ENCODE results near the gene GPR31. TPM values are rescaled to one million over a fixed set of nuclear protein-coding genes. Genes with fewer than 3 reads are reported as not detected.

The GPR31 gene
- total and polyA plus RNA-seq, 2 donors (not counting 1 experiment from before 2014, with no cell fraction given), result not detected

- Histone ChIP-seq H3K9me3 (ENCODE audit: control insufficient read depth, insufficient read depth, low read depth, low read length) (no peaks in the 10 kb centered on the region), H3K27me3 (ENCODE audit: control insufficient read depth, insufficient read depth, low read length) (no peaks in the 10 kb centered on the region), H4K20me1 (ENCODE audit: control insufficient read depth, extremely low read depth, insufficient read depth, low read length) (no peaks in the 10 kb centered on the region), H3K4me1 (ENCODE audit: control insufficient read depth, extremely low read depth, insufficient read depth, low read length) (no peaks in the 10 kb centered on the region), H3K27ac (ENCODE audit: insufficient read depth, low read length) (no peak overlapping the region), H3K79me2 (ENCODE audit: control insufficient read depth, insufficient read depth, low read length) (no peaks in the 10 kb centered on the region), H3K9ac (ENCODE audit: insufficient read depth, low read length) (no peak overlapping the region), H3K4me2 (ENCODE audit: extremely low read depth, insufficient read depth, low read length) (no peak overlapping the region), H3K4me3 (replicated peaks in 1 of 4; ENCODE audit: control extremely low read depth in 1 of 4, insufficient read depth in 1 of 4, low read depth in 3 of 4, low read length in 4 of 4) (no peak overlapping the region), H3K36me3 (ENCODE audit: control insufficient read depth, insufficient read depth, low read length) (no peaks in the 10 kb centered on the region), H2AFZ (ENCODE audit: low read length) (no peak overlapping the region)
- TF ChIP-seq CTCF (conservative IDR thresholded peaks at IDR 0.05 in 1 of 2, IDR thresholded peaks at IDR 0.05 in 1 of 2; ENCODE audit: low read depth in 1 of 2, low read length in 2 of 2) (no peak), EZH2 (IDR thresholded peaks at IDR 0.05; ENCODE audit: low read length, missing control alignments) (no peak)
- no peak for DNase-seq (ENCODE audit: low read depth in 2 of 2)
Measured at GRCh38 chr6:167145461-167145860, 12.3 kb downstream of the GPR31 start.

- Histone ChIP-seq H3K4me2 (ENCODE audit: extremely low read depth, insufficient read depth, low read length) (no peak overlapping the region), H3K4me3 (replicated peaks in 1 of 4; ENCODE audit: control extremely low read depth in 1 of 4, insufficient read depth in 1 of 4, low read depth in 3 of 4, low read length in 4 of 4) (no peak overlapping the region), H3K27ac (ENCODE audit: insufficient read depth, low read length) (no peak overlapping the region), H3K9ac (ENCODE audit: insufficient read depth, low read length) (no peak overlapping the region), H2AFZ (ENCODE audit: low read length) (no peak overlapping the region), H3K27me3 (ENCODE audit: control insufficient read depth, insufficient read depth, low read length) (no peaks in the 10 kb centered on the region), H4K20me1 (ENCODE audit: control insufficient read depth, extremely low read depth, insufficient read depth, low read length) (no peaks in the 10 kb centered on the region), H3K4me1 (ENCODE audit: control insufficient read depth, extremely low read depth, insufficient read depth, low read length) (no peaks in the 10 kb centered on the region), H3K79me2 (ENCODE audit: control insufficient read depth, insufficient read depth, low read length) (no peaks in the 10 kb centered on the region), H3K36me3 (ENCODE audit: control insufficient read depth, insufficient read depth, low read length) (no peaks in the 10 kb centered on the region), H3K9me3 (ENCODE audit: control insufficient read depth, insufficient read depth, low read depth, low read length) (no peaks in the 10 kb centered on the region)
- no peak for DNase-seq (ENCODE audit: low read depth in 2 of 2)
- no peak for TF ChIP-seq CTCF (conservative IDR thresholded peaks at IDR 0.05 in 1 of 2, IDR thresholded peaks at IDR 0.05 in 1 of 2; ENCODE audit: low read depth in 1 of 2, low read length in 2 of 2)
- no peak for TF ChIP-seq EZH2 (IDR thresholded peaks at IDR 0.05; ENCODE audit: low read length, missing control alignments)
Measured at GRCh38 chr6:167143041-167143440, 14.7 kb downstream of the GPR31 start.

- no peak for TF ChIP-seq CTCF (conservative IDR thresholded peaks at IDR 0.05 in 1 of 2, IDR thresholded peaks at IDR 0.05 in 1 of 2; ENCODE audit: low read depth in 1 of 2, low read length in 2 of 2)
- TF ChIP-seq EZH2 (IDR thresholded peaks at IDR 0.05; ENCODE audit: low read length, missing control alignments), result no peak
- no peaks in the 10 kb centered on the region for H3K79me2 ChIP-seq (ENCODE audit: control insufficient read depth, insufficient read depth, low read length)
- H4K20me1 ChIP-seq (ENCODE audit: control insufficient read depth, extremely low read depth, insufficient read depth, low read length), result no peaks in the 10 kb centered on the region
Measured at GRCh38 chr6:167142433-167142761, 15.4 kb downstream of the GPR31 start.

More at GRCh38 chr6:167142433-167142761, 15.4 kb downstream of the GPR31 start:
- Histone ChIP-seq H3K27me3 (ENCODE audit: control insufficient read depth, insufficient read depth, low read length) (no peaks in the 10 kb centered on the region), H3K9ac (ENCODE audit: insufficient read depth, low read length) (no peak overlapping the region), H3K27ac (ENCODE audit: insufficient read depth, low read length) (no peak overlapping the region), H3K4me2 (ENCODE audit: extremely low read depth, insufficient read depth, low read length) (no peak overlapping the region), H3K36me3 (ENCODE audit: control insufficient read depth, insufficient read depth, low read length) (no peaks in the 10 kb centered on the region), H2AFZ (ENCODE audit: low read length) (no peak overlapping the region), H3K4me3 (replicated peaks in 1 of 4; ENCODE audit: control extremely low read depth in 1 of 4, insufficient read depth in 1 of 4, low read depth in 3 of 4, low read length in 4 of 4) (no peak overlapping the region), H3K4me1 (ENCODE audit: control insufficient read depth, extremely low read depth, insufficient read depth, low read length) (no peaks in the 10 kb centered on the region), H3K9me3 (ENCODE audit: control insufficient read depth, insufficient read depth, low read depth, low read length) (no peaks in the 10 kb centered on the region)
- no peak for DNase-seq (ENCODE audit: low read depth in 2 of 2)

All from fibroblast of lung (primary cell).